ENCODE measurements around the gene EXOC6B. TPM values are rescaled to one million over a fixed set of nuclear protein-coding genes. Genes with fewer than 3 reads are reported as not detected.

The EXOC6B gene
- total RNA-seq, 2 donors from 2014 or later, result 21.3 to 28.8 TPM

GRCh38 chr2:72143441-72144273 is 682.2 kb downstream of the EXOC6B start:
- Histone ChIP-seq H3K27ac (no peak overlapping the region), H3K4me1 (peaks cover 13% of the 10 kb centered on the region)

GRCh38 chr2:72142570-72143440 is 683.0 kb downstream of the EXOC6B start:
- Histone ChIP-seq H3K4me1 (peaks cover 8% of the 10 kb centered on the region), H3K9ac (ENCODE audit: low read depth in 2 of 2, low read length in 2 of 2) (no peak overlapping the region), H3K27me3 (peaks cover 48% of the 10 kb centered on the region), H3K4me3 (peak overlapping the region; percentile 15), H3K9me3 (no peaks in the 10 kb centered on the region), H3K27ac (no peak overlapping the region), H3K36me3 (no peaks in the 10 kb centered on the region)
- intact Hi-C loops (cut with DNase I), result no loop called here
- DNase-seq, result peak; percentile 74
- TF ChIP-seq CTCF (IDR thresholded peaks at IDR 0.05), result no peak

More at GRCh38 chr2:72143441-72144273, 682.2 kb downstream of the EXOC6B start:
- Histone ChIP-seq H3K36me3 (no peaks in the 10 kb centered on the region), H3K27me3 (peaks cover 51% of the 10 kb centered on the region), H3K9ac (ENCODE audit: low read depth in 2 of 2, low read length in 2 of 2) (no peak overlapping the region), H3K4me3 (peak overlapping the region; percentile 15), H3K9me3 (no peaks in the 10 kb centered on the region)
- intact Hi-C loops (cut with DNase I), result no loop called here
- DNase-seq, result no peak
- no peak for TF ChIP-seq CTCF (IDR thresholded peaks at IDR 0.05)

GRCh38 chr2:72141881-72142451 is 683.9 kb downstream of the EXOC6B start:
- Histone ChIP-seq H3K4me3 (no peak overlapping the region), H3K27ac (no peak overlapping the region), H3K9ac (ENCODE audit: low read depth in 2 of 2, low read length in 2 of 2) (no peak overlapping the region), H3K36me3 (no peaks in the 10 kb centered on the region), H3K4me1 (peaks cover under 1% of the 10 kb centered on the region), H3K9me3 (no peaks in the 10 kb centered on the region), H3K27me3 (peaks cover 39% of the 10 kb centered on the region)
- DNase-seq, result no peak
- TF ChIP-seq CTCF (IDR thresholded peaks at IDR 0.05), result no peak
- intact Hi-C loops (cut with DNase I), result no loop called here

- Histone ChIP-seq H3K27ac (no peak overlapping the region), H3K9ac (ENCODE audit: low read depth in 2 of 2, low read length in 2 of 2) (no peak overlapping the region), H3K9me3 (no peaks in the 10 kb centered on the region), H3K27me3 (peaks cover 31% of the 10 kb centered on the region), H3K4me1 (no peaks in the 10 kb centered on the region), H3K4me3 (no peak overlapping the region), H3K36me3 (no peaks in the 10 kb centered on the region)
- intact Hi-C loops (cut with DNase I), result no loop called here
- TF ChIP-seq CTCF (IDR thresholded peaks at IDR 0.05), result no peak
- peak; percentile 13 for DNase-seq
These were observed 684.7 kb downstream of the EXOC6B start for GRCh38 chr2:72141032-72141645.

GRCh38 chr2:72140621-72140960 is 685.2 kb downstream of the EXOC6B start:
- intact Hi-C loops (cut with DNase I), result no loop called here
- peaks cover 26% of the 10 kb centered on the region for H3K27me3 ChIP-seq
- no peak overlapping the region for H3K27ac ChIP-seq
- no peak overlapping the region for H3K4me3 ChIP-seq
- H3K36me3 ChIP-seq, result no peaks in the 10 kb centered on the region
- H3K9me3 ChIP-seq, result no peaks in the 10 kb centered on the region
- H3K4me1 ChIP-seq, result no peaks in the 10 kb centered on the region
- peak; percentile 15 for DNase-seq
- no peak overlapping the region for H3K9ac ChIP-seq (ENCODE audit: low read depth in 2 of 2, low read length in 2 of 2)
- TF ChIP-seq CTCF (IDR thresholded peaks at IDR 0.05), result no peak
